MCF 10A (cell line): ENCODE measurements around the gene MAP3K12. TPM values are rescaled to one million over a fixed set of nuclear protein-coding genes. Genes with fewer than 3 reads are reported as not detected.

Experiments used
- BruUV-seq: library from RNA; stranded (reverse); fragments of 400-500 nt; replicated peaks from 2 replicates; lab custom pipeline; 2021; lab: Mats Ljungman, UMichigan
- CTCF ChIA-PET: fragments of 300-600 bp; sonication (Branson Sonifier 250); formaldehyde crosslinking; extraction: SDS; loops from one replicate; lab custom pipeline; 2021; ENCODE audit warnings: antibody characterized with exemption, inconsistent platforms; lab: Yijun Ruan, JAX
- POLR2A ChIA-PET: fragments of 300-600, 350-650 bp; sonication (Branson Sonifier 250); formaldehyde crosslinking; extraction: SDS; loops from one replicate; lab custom pipeline; 2020; ENCODE audit warnings: antibody characterized with exemption, inconsistent platforms; lab: Yijun Ruan, JAX
- DNase-seq: peaks from one replicate; pipeline ENCODE4 v3.0.0-alpha.2; 2018; ENCODE audit not compliant: unreplicated experiment
- H3K27ac Mint-ChIP-seq: one replicate; pipeline ENCODE4 v1.8.0; 2022; ENCODE audit warnings: mild to moderate bottlenecking, low read depth, mixed read lengths; ENCODE audit not compliant: unreplicated experiment
- H3K27me3 Mint-ChIP-seq: one replicate; pipeline ENCODE4 v1.8.0; 2022; ENCODE audit warnings: mixed read lengths; ENCODE audit not compliant: insufficient read depth, unreplicated experiment
- H3K36me3 Mint-ChIP-seq: one replicate; pipeline ENCODE4 v1.8.0; 2022; ENCODE audit warnings: mild to moderate bottlenecking, moderate library complexity, mixed read lengths; ENCODE audit not compliant: insufficient read depth, unreplicated experiment
- H3K4me1 Mint-ChIP-seq: one replicate; pipeline ENCODE4 v1.8.0; 2022; ENCODE audit warnings: mixed read lengths; ENCODE audit not compliant: insufficient read depth, unreplicated experiment
- H3K4me3 Mint-ChIP-seq: one replicate; pipeline ENCODE4 v1.8.0; 2022; ENCODE audit warnings: mild to moderate bottlenecking, moderate library complexity, mixed read lengths; ENCODE audit not compliant: unreplicated experiment
- H3K9me3 Mint-ChIP-seq: one replicate; pipeline ENCODE4 v1.8.0; 2022; ENCODE audit warnings: mixed read lengths; ENCODE audit not compliant: unreplicated experiment
- CTCF ChIP-seq: fragments of 200-600 bp; IDR thresholded peaks from one replicate; pipeline ENCODE4 v1.8.0; 2022; ENCODE audit warnings: antibody characterized with exemption, mild to moderate bottlenecking; ENCODE audit not compliant: unreplicated experiment
- intact Hi-C: fragments of 100-400 bp; cut with micrococcal nuclease; formaldehyde crosslinking; loops from 2 replicates; pipeline ENCODE4 v1.14.1; 2022
- total RNA-seq: library from RNA; stranded (reverse); gene quantifications from 2 replicates; pipeline ENCODE4 v1.2.3, GENCODE V29; 2022

Gene MAP3K12
- total RNA-seq, 1 experiment from 2014 or later: 4.6 TPM

GRCh38 chr12:53505555-53506449, 6.5 kb upstream of the MAP3K12 start:
- CTCF ChIA-PET: interaction anchor here (0.6 to 0.8 kb wide), 2 partner anchors 9 to 82 kb away, joined by 3 read pairs; no protein-coding TSS in a partner anchor
- H3K4me1 Mint-ChIP-seq: peaks cover 12% of the 10 kb centered on the region
- no peak for TF ChIP-seq CTCF
- H3K9me3 Mint-ChIP-seq: no peaks in the 10 kb centered on the region
- H3K4me3 Mint-ChIP-seq: no peak overlapping the region
- peaks cover 59% of the 10 kb centered on the region for H3K36me3 Mint-ChIP-seq
- intact Hi-C loops: loop anchor here (2.0 kb wide), 1 partner anchor 61 kb away; no protein-coding TSS in a partner anchor
- BruUV-seq: no TSS peak
- H3K27ac Mint-ChIP-seq: no peak overlapping the region
- no peak for DNase-seq
- no peaks in the 10 kb centered on the region for H3K27me3 Mint-ChIP-seq
- POLR2A ChIA-PET: interaction anchor here (0.6 to 1.2 kb wide), 4 partner anchors 11 to 22 kb away, joined by 3 read pairs; no protein-coding TSS in a partner anchor

GRCh38 chr12:53505086-53505485, 5.8 kb upstream of the MAP3K12 start:
- CTCF ChIA-PET: interaction anchor here (0.6 to 0.8 kb wide), 2 partner anchors 10 to 81 kb away, joined by 3 read pairs; no protein-coding TSS in a partner anchor

GRCh38 chr12:53504004-53504920, 5.0 kb upstream of the MAP3K12 start:
- Mint-ChIP-seq H3K4me3 (no peak overlapping the region), H3K9me3 (no peaks in the 10 kb centered on the region), H3K27ac (no peak overlapping the region), H3K27me3 (no peaks in the 10 kb centered on the region), H3K36me3 (peaks cover 44% of the 10 kb centered on the region), H3K4me1 (peaks cover 19% of the 10 kb centered on the region)
- DNase-seq: no peak
- BruUV-seq: no TSS peak
- intact Hi-C loops: loop anchor here (2.0 kb wide), 1 partner anchor 59 kb away; no protein-coding TSS in a partner anchor
- CTCF ChIA-PET: interaction anchor here (0.6 to 1.1 kb wide), 3 partner anchors 108 to 239 kb away, joined by 3 read pairs; no protein-coding TSS in a partner anchor
- no peak for TF ChIP-seq CTCF
- POLR2A ChIA-PET: no interaction called here

More at GRCh38 chr12:53505086-53505485, 5.8 kb upstream of the MAP3K12 start:
- DNase-seq: peak; percentile 38
- Mint-ChIP-seq H3K27me3 (no peaks in the 10 kb centered on the region), H3K4me1 (peaks cover 13% of the 10 kb centered on the region), H3K27ac (no peak overlapping the region), H3K36me3 (peaks cover 52% of the 10 kb centered on the region), H3K4me3 (no peak overlapping the region), H3K9me3 (no peaks in the 10 kb centered on the region)
- intact Hi-C loops: loop anchor here (2.0 kb wide), 1 partner anchor 60 kb away; no protein-coding TSS in a partner anchor
- no TSS peak for BruUV-seq
- POLR2A ChIA-PET: interaction anchor here (0.8 to 1.2 kb wide), 2 partner anchors 19 to 22 kb away, joined by 3 read pairs; no protein-coding TSS in a partner anchor
- TF ChIP-seq CTCF: no peak
